Activated gamma-delta T cell treated with Interleukin-2 at 50 U/mL for 16 hours (primary cell): ENCODE results near the gene WBP1L.

Experiments
- DNase-seq: peaks from one replicate; pipeline ENCODE4 v3.0.0-alpha.2; 2020

WBP1L gene

DNA sequence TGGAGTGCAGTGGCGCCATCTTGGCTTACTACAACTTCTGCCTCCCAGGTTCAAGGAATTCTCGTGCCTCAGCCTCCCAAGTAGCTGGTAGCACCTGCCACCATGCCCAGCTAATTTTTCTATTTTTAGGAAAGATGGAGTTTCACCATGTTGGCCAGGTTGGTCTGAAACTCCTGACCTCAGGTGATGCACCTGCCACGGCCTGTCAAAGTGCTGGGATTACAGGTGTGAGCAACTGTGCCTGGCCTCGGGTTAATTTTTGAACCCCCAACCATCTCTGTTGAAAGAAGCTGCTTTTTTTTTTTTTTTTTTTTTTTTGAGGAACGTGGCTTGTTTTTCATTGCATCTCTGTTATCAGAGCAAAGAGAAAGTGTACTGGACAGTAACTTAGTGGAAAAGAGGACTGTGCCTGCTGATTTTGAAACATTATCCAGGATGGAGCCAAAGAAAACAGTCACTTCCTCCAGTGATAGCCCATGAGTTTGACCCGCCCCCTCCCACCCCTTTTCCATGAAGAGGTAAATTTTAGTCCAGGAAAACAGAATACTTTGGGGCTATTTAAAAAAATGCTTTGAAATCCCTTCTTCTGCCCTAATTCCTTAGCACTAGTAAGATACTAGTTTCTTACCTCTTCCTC, 38.3 kb downstream of the WBP1L start:
- no peak for DNase-seq

- DNase-seq: no peak
These were observed 39.2 kb downstream of the WBP1L start for GRCh38 chr10:102782673-102783551.

- no peak for DNase-seq
These were observed 39.8 kb downstream of the WBP1L start for GRCh38 chr10:102783568-102783967.

DNA sequence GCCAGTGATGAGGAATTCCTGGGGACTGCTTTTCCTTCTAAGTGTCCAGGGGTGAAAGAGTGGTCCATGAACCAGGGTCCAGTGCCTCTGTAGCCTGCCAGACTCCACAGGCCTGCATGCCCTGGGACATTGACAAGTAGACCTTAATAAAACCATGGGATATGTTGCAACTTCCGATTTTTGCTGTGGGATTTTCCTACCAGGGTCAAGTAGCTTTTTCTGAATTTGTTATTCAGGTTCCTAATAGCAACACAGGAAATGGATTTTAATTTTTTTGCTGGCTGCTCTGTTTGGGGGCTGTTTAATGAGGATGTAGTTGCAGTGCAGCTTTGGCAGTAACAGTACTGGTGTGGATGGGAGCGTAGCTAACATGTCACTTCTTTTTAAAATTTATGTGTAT, 42.1 kb downstream of the WBP1L start:
- no peak for DNase-seq

DNA sequence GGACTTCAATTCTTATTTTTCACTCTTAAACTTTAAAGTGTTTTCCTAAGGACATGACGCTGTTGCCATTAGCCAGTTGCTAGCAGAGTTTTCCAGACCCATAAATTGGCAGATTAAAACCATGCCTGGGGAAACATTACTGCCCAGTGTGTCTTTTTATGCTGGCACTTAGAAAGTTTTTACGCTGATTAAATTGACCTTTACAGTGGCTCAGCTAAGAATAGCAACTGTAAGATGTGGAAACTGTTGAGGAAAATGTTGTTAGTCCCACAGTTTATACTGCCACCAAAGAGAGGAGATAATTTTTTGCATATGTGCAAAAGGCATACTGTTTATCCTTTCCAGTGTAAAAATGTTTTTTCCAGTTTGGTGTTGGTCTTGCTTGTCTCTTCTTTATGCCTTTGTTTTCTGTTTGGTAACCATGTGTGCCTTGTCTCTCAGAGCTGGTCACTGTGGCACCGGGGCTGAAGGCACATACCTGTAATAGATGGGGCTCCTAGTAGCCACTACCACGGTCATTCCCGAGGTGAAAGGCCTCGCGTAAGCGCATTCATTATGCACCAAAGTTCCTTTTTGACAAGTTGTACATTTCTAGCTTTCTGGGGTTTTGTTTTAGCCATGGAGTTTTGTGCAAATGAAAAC, 48.1 kb downstream of the WBP1L start:
- no peak for DNase-seq

DNA sequence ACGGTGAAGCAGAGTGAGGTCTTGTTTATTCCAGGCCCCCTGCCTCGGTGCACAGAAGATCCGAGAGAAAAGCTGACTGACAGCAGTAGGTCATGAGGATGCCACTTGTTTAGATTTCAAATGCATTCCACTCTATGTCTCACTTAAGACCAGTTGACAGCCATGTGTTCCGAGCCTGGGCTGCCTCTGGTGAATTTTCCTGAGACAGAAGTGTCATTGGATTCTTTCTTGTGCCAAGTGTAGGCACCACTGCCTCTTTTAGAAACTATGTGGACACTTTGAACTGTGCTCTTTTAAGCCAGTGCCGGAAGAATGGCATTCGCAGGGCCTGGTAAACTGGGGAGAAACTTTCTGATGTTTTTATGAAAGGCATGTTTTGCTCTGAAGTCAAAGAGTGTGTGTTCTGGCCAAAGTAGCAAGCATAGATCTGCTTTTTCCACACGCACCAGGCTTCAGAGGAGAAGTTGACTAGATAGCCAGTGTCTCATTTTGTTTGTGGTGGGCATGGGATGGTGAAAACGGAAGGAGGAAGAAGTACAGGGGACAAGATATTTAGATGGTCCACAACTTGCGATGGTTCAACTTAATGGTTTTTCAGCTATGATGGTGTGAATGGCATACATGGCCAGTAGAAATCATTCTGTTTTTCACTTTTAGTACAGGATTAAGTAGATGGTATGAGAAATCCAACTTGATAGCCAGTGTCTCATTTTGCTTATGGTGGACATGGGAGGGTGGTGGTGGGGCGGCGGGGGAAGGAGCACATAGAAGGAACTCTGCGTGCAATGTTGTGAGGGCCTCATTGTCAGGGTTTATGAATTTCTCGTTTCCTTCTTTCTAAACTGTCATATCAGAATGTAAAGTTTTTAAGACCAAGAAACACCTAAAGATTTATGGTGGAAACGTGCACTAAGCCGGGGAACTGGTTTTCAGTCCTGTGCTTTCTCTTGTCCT, 52.0 kb downstream of the WBP1L start:
- DNase-seq: no peak

GRCh38 chr10:102796407-102797176, 52.8 kb downstream of the WBP1L start:
- DNase-seq: peak; percentile 34

GRCh38 chr10:102799691-102800471, 56.1 kb downstream of the WBP1L start:
- no peak for DNase-seq

DNA sequence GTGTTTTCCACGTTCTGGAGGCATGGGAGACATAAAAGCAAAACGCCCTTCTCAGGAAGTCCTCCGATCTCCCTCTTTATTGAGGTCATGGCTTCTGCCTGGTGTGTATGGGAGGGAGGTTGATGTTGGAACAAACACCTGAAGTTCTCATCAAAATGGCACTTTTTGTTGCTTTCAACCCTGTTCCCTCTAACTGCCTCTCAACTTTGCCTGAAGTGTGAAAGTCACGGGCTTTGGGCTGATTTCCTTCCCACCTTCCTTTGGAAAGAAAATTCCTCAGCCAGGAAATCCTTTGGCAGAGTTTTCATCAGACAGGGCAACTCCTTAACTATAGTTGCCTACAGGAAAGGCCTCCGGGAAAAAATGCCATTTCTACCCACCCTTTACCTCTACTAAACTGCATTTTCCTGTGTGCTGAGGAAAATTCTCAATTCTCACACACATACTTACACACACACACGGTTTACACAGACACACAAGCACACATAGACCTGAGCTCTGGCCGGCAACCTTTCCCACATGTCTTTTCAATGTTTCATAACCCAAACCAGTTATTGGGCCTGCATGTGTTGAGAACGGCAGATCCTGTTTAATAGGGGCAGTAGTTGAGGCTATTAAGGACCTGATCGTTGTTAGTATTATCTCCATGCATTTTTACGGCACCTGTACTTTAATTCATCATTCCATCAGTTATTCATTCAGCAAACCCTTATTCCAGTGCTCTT, 57.0 kb downstream of the WBP1L start:
- DNase-seq: no peak

DNA sequence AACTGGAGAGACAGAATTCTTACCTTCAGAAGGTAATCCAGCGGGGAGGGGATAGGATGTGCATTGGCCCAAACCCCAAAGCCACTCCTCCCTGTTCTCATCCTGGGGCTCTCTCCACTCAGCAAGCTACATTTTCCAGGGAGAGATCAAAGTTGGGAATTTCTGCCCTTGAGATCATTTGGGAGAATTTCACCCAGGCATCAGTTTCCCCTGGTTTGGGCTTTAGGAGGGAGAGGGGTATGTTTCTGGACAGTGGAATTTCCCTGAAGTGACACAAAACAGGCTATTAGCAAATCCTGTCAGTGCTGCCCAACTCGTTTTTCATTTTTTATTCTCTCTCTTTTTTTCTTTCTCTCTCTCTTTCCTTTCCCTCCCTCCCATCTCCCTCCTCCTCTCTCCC, 57.7 kb downstream of the WBP1L start:
- DNase-seq: no peak

- DNase-seq: no peak
These were observed 58.2 kb downstream of the WBP1L start for GRCh38 chr10:102801978-102802377.

- DNase-seq: no peak
These were observed 59.3 kb downstream of the WBP1L start for GRCh38 chr10:102802920-102803534.

DNA sequence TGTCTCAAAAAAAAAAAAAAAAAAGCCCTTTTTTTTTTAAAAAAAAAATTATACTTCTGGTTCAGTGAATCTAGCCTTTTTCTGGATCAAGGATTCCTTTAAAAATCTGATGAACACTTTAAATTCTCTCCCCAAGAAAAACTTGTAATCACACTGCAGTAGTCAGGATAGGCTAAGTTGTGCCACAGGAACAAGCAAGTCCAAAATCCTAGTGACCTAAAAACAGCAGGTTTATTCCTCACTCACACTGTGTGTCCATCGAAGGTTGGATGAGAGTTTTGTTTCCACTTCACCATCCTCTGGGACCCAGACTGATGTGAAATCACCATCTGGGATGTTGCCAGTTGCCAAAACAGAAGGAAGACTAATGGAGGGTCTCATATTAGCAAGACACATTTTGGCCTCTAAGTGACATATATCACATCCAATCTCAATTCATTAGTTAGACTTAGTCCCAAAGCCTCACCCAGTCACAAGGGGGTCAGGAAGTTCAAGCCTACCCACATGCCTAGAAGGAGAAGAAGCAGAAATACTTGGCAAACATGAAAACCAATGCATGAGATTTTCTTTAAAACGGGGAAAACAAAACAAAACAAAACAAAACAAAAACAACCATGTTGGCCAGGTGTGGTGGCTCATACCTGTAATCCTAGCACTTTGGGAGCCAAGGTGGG, 60.8 kb downstream of the WBP1L start:
- no peak for DNase-seq

- no peak for DNase-seq
These were observed 64.6 kb downstream of the WBP1L start for GRCh38 chr10:102808380-102808779.

DNA sequence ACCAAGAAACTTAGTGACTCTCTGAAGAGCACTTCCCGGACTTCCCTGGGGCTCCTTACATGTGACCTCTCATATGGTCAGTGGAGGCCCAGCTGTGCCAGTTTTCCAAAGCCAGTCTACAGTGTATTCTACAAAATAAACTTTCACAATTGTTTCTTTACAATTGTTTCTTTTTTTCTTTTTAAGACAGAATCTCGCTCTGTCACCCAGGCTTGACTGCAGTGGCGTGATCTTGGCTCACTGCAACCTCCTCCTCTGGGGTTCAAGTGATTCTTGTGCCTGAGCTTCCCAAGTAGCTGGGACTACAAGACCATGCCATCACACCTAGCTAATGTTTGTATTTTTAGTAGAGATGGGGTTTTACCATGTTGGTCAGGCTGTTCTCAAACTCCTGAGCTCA, 67.6 kb downstream of the WBP1L start:
- no peak for DNase-seq

- DNase-seq: no peak
These were observed 68.6 kb downstream of the WBP1L start for GRCh38 chr10:102812231-102812876.

DNA sequence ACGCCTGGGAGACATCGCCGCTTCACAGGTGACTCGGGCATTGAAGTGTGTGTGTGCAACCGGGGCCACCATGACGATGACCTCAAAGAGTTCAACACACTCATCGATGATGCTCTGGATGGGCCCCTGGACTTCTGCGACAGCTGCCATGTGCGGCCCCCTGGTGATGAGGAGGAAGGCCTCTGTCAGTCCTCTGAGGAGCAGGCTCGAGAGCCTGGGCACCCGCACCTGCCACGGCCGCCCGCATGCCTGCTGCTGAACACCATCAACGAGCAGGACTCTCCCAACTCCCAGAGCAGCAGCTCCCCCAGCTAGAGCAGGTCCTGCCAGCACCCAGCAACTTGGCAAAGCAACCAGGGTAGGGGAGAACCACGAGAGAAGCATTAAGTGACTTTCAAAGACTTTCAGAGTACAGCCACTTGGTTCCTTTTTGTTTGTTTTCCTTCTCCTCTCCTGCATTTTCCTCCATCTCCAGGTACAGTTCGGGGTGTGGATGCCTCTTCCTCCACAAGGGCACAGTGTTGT, 69.3 kb downstream of the WBP1L start:
- DNase-seq: no peak

GRCh38 chr10:102813734-102814452, 70.1 kb downstream of the WBP1L start:
- no peak for DNase-seq
